ENCODE measurements around the gene EIF3I. TPM values are rescaled to one million over a fixed set of nuclear protein-coding genes. Genes with fewer than 3 reads are reported as not detected.

Gene EIF3I
- total RNA-seq (246 and 277 TPM in 2 replicates), polyA plus RNA-seq (492 and 721 TPM in 2 replicates), polyA minus RNA-seq (ENCODE audit: low replicate concordance) (574 and 681 TPM in 2 replicates)
- 257 and 360 TPM in 2 replicates for polyA plus RNA-seq (2012)

DNA sequence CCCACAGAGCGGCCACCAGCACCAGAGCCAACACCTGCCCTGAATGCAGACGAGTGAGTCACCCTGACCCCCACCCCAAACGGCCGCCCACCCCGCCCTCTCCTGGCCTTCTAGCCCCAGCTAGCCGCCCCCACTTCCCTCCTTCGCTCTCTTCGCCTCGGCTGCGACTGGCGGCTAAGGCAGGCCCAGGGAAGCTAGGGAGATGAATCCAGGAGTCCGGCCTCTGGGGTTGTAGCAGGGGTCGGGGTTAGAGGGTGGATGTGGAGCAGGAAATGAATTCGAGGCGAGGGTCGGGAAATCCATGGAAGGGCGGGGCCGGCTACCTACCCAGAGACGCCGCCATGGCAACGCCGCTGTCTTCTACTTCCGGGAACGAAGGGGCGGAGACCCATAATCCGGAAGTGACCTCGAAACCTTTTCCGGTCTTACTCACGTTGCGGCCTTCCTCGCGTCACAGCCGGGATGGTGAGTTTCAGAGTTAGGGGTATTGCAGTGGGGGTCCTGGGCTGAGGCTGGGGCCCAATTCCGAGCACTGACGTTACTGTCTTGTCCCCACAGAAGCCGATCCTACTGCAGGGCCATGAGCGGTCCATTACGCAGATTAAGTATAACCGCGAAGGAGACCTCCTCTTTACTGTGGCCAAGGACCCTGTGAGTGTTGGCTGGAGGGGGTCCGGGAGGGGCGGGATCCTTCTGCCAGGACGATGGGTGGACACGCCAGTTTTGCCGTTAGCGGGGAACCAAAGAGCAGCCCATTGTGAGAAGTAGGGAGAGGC, at the start of gene EIF3I, which contains the start of gene TMEM234:
Gene EIF3I (plus strand): TSS at position 428 of the 776 bp plus-strand sequence. CDS start 35 bp downstream, at position 463.
Gene TMEM234 (minus strand): TSS at position 374 of the 776 bp plus-strand sequence. CDS start 31 bp downstream, at position 343.
- TF ChIP-seq, protein P1, sequence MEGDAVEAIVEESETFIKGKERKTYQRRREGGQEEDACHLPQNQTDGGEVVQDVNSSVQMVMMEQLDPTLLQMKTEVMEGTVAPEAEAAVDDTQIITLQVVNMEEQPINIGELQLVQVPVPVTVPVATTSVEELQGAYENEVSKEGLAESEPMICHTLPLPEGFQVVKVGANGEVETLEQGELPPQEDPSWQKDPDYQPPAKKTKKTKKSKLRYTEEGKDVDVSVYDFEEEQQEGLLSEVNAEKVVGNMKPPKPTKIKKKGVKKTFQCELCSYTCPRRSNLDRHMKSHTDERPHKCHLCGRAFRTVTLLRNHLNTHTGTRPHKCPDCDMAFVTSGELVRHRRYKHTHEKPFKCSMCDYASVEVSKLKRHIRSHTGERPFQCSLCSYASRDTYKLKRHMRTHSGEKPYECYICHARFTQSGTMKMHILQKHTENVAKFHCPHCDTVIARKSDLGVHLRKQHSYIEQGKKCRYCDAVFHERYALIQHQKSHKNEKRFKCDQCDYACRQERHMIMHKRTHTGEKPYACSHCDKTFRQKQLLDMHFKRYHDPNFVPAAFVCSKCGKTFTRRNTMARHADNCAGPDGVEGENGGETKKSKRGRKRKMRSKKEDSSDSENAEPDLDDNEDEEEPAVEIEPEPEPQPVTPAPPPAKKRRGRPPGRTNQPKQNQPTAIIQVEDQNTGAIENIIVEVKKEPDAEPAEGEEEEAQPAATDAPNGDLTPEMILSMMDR (conservative IDR thresholded peaks at IDR 0.05 in 1 of 2, IDR thresholded peaks at IDR 0.05 in 1 of 2; ENCODE audit: low read depth in 1 of 2, low read length in 2 of 2) = no peak
- TF ChIP-seq EZH2 (IDR thresholded peaks at IDR 0.05; ENCODE audit: low read length, missing control alignments) = no peak
- Histone ChIP-seq H2AFZ (ENCODE audit: low read length) (peak within 1 kb of the TSS; percentile 11), H3K4me3 (replicated peaks in 1 of 4; ENCODE audit: control extremely low read depth in 1 of 4, insufficient read depth in 1 of 4, low read depth in 3 of 4, low read length in 4 of 4) (peak within 1 kb of the TSS; percentile 77 to 88 (median 82)), H3K36me3 (ENCODE audit: control insufficient read depth, insufficient read depth, low read length) (peaks cover 11% of the 10 kb centered on the region), H3K79me2 (ENCODE audit: control insufficient read depth, insufficient read depth, low read length) (peaks cover 33% of the 10 kb centered on the region), H3K9me3 (ENCODE audit: control insufficient read depth, insufficient read depth, low read depth, low read length) (no peaks in the 10 kb centered on the region), H3K27me3 (ENCODE audit: control insufficient read depth, insufficient read depth, low read length) (no peaks in the 10 kb centered on the region), H3K4me1 (ENCODE audit: control insufficient read depth, extremely low read depth, insufficient read depth, low read length) (peaks cover 20% of the 10 kb centered on the region), H3K27ac (ENCODE audit: insufficient read depth, low read length) (peak within 1 kb of the TSS; percentile 100), H4K20me1 (ENCODE audit: control insufficient read depth, extremely low read depth, insufficient read depth, low read length) (no peaks in the 10 kb centered on the region), H3K9ac (ENCODE audit: insufficient read depth, low read length) (peak within 1 kb of the TSS; percentile 98), H3K4me2 (ENCODE audit: extremely low read depth, insufficient read depth, low read length) (peak within 1 kb of the TSS; percentile 94)
- DNase-seq (ENCODE audit: low read depth in 2 of 2) = peak; percentile 91

DNA sequence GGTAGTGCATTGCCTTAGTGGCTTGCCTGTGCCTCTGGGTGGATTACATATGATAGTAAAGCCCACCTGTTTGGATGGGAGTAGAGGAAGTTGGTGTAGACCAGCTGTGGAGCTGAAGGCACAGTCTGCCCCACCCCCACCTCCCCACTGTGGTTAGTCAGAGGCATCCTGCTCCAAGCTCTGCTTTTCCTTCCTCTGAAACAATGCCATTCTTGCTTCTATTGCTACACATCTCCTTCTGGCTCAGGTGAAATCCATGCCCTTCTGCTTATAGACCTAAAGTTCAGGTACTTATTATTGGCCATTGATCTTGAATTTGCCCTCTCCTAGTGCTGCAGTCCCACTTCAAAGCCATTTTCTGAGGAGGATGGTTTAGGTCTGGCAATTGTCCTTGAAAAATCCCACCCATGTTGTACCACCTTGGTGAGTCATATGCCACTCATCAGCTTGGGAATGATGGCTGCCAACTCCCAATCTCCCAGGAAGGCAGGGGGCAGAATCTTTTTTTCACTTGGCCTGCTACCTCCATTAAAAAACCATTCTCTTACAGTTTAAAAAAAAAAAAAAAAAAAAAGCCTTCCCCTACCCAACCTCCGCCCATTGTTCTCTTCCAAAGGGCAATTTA, 49.5 kb upstream of the EIF3I start:
- peak in 1 of 2 donors; percentile 18 for DNase-seq (ENCODE audit: low read depth in 2 of 2)
- H3K36me3 ChIP-seq (ENCODE audit: control insufficient read depth, insufficient read depth, low read length) = peaks cover 8% of the 10 kb centered on the region

More for the DNA sequence above, 49.5 kb upstream of the EIF3I start:
- Histone ChIP-seq H3K9ac (ENCODE audit: insufficient read depth, low read length) (no peak overlapping the region), H3K4me1 (ENCODE audit: control insufficient read depth, extremely low read depth, insufficient read depth, low read length) (no peaks in the 10 kb centered on the region), H4K20me1 (ENCODE audit: control insufficient read depth, extremely low read depth, insufficient read depth, low read length) (no peaks in the 10 kb centered on the region), H3K9me3 (ENCODE audit: control insufficient read depth, insufficient read depth, low read depth, low read length) (no peaks in the 10 kb centered on the region), H3K79me2 (ENCODE audit: control insufficient read depth, insufficient read depth, low read length) (no peaks in the 10 kb centered on the region), H2AFZ (ENCODE audit: low read length) (no peak overlapping the region), H3K27ac (ENCODE audit: insufficient read depth, low read length) (no peak overlapping the region), H3K27me3 (ENCODE audit: control insufficient read depth, insufficient read depth, low read length) (no peaks in the 10 kb centered on the region), H3K4me2 (ENCODE audit: extremely low read depth, insufficient read depth, low read length) (no peak overlapping the region), H3K4me3 (replicated peaks in 1 of 4; ENCODE audit: control extremely low read depth in 1 of 4, insufficient read depth in 1 of 4, low read depth in 3 of 4, low read length in 4 of 4) (no peak overlapping the region)
- TF ChIP-seq, protein P1 (conservative IDR thresholded peaks at IDR 0.05 in 1 of 2, IDR thresholded peaks at IDR 0.05 in 1 of 2; ENCODE audit: low read depth in 1 of 2, low read length in 2 of 2) = no peak
- no peak for TF ChIP-seq EZH2 (IDR thresholded peaks at IDR 0.05; ENCODE audit: low read length, missing control alignments)
